ENCODE measurements around the gene MUSTN1. TPM values are rescaled to one million over a fixed set of nuclear protein-coding genes. Genes with fewer than 3 reads are reported as not detected.

The MUSTN1 gene
- total RNA-seq, 4 donors from 2014 or later = 2.8 to 34.7 (median 6.4) TPM

DNA sequence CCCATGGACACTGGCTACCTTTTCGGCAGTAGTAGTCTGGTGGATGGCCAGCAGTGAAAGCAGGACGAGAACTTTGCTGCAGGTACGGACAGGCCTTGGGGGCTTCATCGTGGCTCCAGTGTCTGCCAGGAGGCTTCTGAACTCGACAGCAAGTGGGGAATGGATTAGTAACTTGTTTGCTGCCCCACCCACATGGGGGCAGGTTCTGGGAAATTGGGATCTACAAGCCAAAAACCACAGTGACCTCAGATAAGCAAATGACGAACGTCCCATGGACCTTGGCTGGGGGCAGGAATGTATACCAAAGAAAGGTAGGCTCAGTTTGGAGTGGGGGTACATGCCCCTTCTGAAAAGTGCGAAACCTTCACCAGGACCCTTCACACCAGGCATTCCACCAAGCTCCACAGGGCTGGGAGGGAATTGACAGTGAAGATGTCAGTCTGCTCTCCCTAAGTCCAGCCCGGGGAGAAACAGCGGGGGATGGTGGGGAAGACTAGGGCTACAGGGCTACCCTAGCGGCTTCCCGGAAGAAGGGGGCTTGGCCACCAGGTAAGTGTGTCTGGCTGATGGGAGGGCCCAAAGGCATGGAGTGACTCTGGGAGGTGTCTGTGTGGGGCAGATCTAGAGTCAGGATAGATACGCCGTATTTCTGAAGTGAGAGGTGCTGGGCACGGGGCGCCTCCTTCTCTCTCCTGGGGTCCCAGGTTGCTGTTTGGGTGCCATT is 4.1 kb downstream of the MUSTN1 start, which contains the start of gene ITIH4:
ITIH4 (minus strand) TSS at position 138 of the 724 bp plus-strand sequence; CDS start at position 108, 30 bp downstream.
- ATAC-seq (ENCODE audit: low FRiP score) (no peak), DNase-seq (ENCODE audit: low spot score) (no peak)
- TF ChIP-seq, protein P1, sequence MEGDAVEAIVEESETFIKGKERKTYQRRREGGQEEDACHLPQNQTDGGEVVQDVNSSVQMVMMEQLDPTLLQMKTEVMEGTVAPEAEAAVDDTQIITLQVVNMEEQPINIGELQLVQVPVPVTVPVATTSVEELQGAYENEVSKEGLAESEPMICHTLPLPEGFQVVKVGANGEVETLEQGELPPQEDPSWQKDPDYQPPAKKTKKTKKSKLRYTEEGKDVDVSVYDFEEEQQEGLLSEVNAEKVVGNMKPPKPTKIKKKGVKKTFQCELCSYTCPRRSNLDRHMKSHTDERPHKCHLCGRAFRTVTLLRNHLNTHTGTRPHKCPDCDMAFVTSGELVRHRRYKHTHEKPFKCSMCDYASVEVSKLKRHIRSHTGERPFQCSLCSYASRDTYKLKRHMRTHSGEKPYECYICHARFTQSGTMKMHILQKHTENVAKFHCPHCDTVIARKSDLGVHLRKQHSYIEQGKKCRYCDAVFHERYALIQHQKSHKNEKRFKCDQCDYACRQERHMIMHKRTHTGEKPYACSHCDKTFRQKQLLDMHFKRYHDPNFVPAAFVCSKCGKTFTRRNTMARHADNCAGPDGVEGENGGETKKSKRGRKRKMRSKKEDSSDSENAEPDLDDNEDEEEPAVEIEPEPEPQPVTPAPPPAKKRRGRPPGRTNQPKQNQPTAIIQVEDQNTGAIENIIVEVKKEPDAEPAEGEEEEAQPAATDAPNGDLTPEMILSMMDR (IDR thresholded peaks at IDR 0.05) = no peak

DNA sequence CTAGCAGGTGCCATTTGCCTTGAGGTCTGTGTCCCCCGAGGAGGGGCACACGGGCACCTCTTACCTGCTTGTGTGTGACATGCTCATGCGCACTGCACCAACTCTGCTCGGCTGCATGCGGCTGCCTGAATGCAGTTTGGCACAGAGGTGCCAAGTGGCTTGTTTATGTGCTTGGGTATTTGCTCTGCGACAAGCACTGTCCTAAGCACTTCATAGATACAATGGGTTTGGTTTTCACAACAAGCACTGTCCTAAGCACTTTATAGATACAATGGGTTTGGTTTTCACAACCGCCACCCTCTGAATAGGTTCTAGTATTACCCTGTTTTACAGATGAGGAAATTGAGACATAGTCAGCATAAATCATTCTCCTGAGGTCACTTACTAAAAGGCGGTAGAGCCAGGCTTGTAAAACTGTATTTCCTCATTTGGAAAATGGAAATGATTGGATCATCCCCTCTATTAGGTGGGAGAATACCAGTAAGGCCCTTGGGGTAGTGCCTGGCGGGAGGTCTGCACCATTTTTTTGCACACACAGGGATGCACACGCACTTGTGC is 4.8 kb downstream of the MUSTN1 start:
- ATAC-seq (ENCODE audit: low FRiP score) = no peak
- TF ChIP-seq, protein P1 (IDR thresholded peaks at IDR 0.05) = no peak
- no peak for DNase-seq (ENCODE audit: low spot score)

DNA sequence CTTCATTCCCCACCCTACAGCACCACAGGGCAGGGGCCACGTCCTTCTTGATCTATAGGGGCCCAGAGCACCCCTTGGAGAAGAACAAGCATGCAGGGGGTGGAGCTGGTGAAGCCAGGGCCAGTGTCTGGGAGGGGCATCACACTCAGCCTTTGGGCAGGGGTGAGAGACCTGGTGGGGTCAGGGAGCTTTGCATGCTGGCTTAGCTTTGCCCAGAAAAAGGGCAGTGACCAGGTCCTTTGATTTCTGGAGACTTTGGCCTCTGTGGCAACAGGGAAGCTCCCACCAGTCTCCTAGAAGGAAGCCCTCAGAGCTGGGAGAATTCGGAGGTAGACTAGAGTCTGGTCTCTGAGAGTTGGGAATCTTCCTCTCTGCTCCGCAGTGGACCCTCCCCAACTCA is 5.3 kb downstream of the MUSTN1 start:
- TF ChIP-seq, protein P1 (IDR thresholded peaks at IDR 0.05) = no peak
- DNase-seq (ENCODE audit: low spot score) (no peak), ATAC-seq (ENCODE audit: low FRiP score) (no peak)

DNA sequence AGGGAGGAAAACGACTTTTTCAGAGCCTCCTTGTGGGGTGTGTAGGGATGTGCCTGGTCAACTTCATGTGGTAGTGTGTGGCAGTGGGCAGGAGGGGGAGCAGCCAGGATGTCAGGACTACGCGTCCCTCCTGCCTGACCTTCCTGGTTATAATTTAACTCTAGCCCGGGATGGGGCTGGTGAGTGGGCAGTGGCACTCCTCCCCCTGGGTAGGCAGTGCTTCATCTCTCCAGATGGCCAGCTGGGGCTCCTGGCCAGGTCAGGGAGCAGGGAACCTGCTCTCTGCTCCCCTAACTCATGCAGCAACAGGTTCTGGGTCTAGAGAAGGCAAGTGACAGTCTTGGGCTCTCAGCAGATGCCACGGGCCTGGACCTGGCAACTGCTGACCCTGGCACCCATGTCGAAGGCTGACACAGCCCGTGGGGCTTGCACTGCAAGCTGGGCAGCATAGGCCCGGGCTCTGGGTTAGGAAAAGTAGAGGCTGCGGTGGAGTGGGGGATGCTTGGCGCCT is 6.9 kb downstream of the MUSTN1 start:
- TF ChIP-seq, protein P1 (IDR thresholded peaks at IDR 0.05) = no peak
- ATAC-seq (ENCODE audit: low FRiP score) = no peak
- no peak for DNase-seq (ENCODE audit: low spot score)

DNA sequence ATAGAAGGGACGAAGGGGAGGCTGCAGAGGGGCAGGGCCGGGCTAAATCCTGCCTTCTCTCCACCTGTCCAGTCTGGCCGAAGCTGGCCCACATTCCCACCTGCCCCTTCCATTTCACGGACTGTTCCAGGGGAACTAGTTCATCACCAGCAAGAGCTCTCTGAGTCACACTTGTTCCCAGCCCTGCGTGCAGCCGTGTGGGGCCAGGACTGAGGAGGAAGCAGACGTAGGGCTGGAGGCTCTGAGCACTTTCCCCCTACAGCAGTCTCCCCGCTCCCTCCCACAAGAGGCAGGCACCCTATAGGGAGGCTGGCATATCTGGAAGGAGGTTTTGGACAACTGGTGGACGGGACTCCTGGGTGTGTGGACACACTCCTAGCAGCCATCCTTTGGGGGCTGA is 7.4 kb downstream of the MUSTN1 start:
- ATAC-seq (ENCODE audit: low FRiP score) = no peak
- DNase-seq (ENCODE audit: low spot score) = no peak
- TF ChIP-seq, protein P1 (IDR thresholded peaks at IDR 0.05) = no peak

DNA sequence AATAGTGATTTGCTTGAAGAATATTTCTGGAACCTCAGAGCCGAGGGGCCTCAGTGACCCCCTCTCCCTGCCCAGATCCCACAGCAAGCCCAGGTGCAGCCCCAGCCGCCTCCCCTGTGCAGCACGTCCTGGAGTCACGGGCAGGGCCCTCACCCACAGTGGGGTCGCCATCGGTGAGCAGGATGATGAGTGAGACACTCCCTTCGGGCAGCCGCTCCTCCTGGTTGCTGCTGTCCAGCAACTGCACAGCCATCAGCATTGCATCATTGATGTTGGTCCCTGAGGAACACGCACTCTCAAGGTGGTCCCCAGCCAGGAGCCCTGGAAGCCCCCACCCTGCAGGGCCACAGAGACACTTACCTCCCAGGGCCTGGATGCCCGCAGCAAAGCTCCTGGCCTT is 10.8 kb downstream of the MUSTN1 start:
- TF ChIP-seq, protein P1 (IDR thresholded peaks at IDR 0.05) = no peak
- DNase-seq (ENCODE audit: low spot score) (no peak), ATAC-seq (ENCODE audit: low FRiP score) (no peak)

DNA sequence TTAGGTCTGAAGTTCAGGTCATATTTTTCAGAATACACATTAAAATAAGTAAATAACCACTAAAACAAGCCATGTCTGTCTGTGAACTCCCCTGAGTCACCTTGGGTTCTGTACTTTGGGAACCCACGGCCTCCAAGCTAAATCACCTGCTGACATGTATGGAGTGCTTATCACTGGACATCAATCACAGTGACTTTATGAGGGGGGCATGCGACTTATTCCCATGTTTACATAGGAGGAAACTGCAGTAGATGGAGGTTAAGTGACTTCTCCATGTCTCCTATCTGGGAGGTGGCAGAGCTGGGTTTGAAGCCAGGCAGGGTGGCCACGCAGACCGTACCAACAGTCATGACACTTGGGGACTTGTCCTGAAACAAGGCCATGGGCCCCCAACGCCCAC is 12.5 kb downstream of the MUSTN1 start:
- no peak for ATAC-seq (ENCODE audit: low FRiP score)
- TF ChIP-seq, protein P1 (IDR thresholded peaks at IDR 0.05) = no peak
- no peak for DNase-seq (ENCODE audit: low spot score)
